ENCODE data around the gene IMMP2L. TPM values are rescaled to one million over a fixed set of nuclear protein-coding genes. Genes with fewer than 3 reads are reported as not detected.

Gene IMMP2L
- total RNA-seq, 1 experiment from 2014 or later: 8.8 TPM

- ChIA-PET POLR2A (no interaction called here), CTCF (no interaction called here)
- no peak overlapping the region for H3K4me3 ChIP-seq (ENCODE audit: low read depth in 2 of 2, low read length in 2 of 2)
- H3K4me1 ChIP-seq (ENCODE audit: control insufficient read depth, insufficient read depth, low read length): no peaks in the 10 kb centered on the region
- no peaks in the 10 kb centered on the region for H3K36me3 ChIP-seq (ENCODE audit: control insufficient read depth, insufficient read depth, low read length)
- H3K27ac ChIP-seq (ENCODE audit: low read length): no peak overlapping the region
- DNase-seq (ENCODE audit: low read depth, low spot score): no peak
- intact Hi-C loops (cut with micrococcal nuclease; ENCODE audit: unreplicated experiment): loop anchor here (10.0 kb wide), 1 partner anchor 638 kb away; no protein-coding TSS in a partner anchor
- ATAC-seq: no peak
- in situ Hi-C loops (cut with HindIII; ENCODE audit: low pct_unique_long_range_greater_than_20kb, low sequenced_read_pairs): no loop called here
- no peaks in the 10 kb centered on the region for H3K27me3 ChIP-seq (ENCODE audit: control insufficient read depth, insufficient read depth, low read length)
- TF ChIP-seq SIN3A (IDR thresholded peaks at IDR 0.05; ENCODE audit: borderline replicate concordance, insufficient read depth, low read depth, low read length): no peak
- TF ChIP-seq POLR2AphosphoS5 (IDR thresholded peaks at IDR 0.05; ENCODE audit: low read depth, low read length): no peak
- TF ChIP-seq TCF7L2 (IDR thresholded peaks at IDR 0.05; ENCODE audit: low read depth, low read length): no peak
- TF ChIP-seq, protein P1, sequence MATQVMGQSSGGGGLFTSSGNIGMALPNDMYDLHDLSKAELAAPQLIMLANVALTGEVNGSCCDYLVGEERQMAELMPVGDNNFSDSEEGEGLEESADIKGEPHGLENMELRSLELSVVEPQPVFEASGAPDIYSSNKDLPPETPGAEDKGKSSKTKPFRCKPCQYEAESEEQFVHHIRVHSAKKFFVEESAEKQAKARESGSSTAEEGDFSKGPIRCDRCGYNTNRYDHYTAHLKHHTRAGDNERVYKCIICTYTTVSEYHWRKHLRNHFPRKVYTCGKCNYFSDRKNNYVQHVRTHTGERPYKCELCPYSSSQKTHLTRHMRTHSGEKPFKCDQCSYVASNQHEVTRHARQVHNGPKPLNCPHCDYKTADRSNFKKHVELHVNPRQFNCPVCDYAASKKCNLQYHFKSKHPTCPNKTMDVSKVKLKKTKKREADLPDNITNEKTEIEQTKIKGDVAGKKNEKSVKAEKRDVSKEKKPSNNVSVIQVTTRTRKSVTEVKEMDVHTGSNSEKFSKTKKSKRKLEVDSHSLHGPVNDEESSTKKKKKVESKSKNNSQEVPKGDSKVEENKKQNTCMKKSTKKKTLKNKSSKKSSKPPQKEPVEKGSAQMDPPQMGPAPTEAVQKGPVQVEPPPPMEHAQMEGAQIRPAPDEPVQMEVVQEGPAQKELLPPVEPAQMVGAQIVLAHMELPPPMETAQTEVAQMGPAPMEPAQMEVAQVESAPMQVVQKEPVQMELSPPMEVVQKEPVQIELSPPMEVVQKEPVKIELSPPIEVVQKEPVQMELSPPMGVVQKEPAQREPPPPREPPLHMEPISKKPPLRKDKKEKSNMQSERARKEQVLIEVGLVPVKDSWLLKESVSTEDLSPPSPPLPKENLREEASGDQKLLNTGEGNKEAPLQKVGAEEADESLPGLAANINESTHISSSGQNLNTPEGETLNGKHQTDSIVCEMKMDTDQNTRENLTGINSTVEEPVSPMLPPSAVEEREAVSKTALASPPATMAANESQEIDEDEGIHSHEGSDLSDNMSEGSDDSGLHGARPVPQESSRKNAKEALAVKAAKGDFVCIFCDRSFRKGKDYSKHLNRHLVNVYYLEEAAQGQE (IDR thresholded peaks at IDR 0.05; ENCODE audit: insufficient read depth in 1 of 2, low read depth in 2 of 2, low read length in 1 of 2): no peak
- TF ChIP-seq CTCF (IDR thresholded peaks at IDR 0.05): no peak
- no peaks in the 10 kb centered on the region for H3K9me3 ChIP-seq (ENCODE audit: control insufficient read depth, insufficient read depth, low read depth, low read length)
- no TSS peak for BruUV-seq (replicated peaks)
Measured at GRCh38 chr7:111096997-111097396, 465.3 kb downstream of the IMMP2L start.

DNA sequence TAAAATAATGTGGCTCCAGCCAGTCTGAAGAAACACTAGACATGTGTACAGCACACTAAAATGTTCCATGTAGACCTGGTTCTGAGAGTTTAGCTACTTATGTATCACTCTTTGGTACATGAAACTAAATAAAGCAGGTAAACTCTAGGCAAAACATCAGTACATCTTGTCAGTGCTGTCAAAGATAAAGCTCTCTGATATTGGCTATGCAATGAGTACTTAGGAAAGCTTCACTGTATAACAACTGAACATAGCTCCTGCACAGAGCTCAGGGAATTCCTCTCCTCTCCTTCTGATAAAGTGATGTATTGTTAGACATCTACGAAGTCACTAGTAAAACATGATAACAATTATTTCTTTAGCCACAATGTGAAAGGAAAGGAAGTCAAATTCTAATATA lies 467.9 kb downstream of the IMMP2L start:
- no peak for DNase-seq (ENCODE audit: low read depth, low spot score)
- Histone ChIP-seq H3K4me1 (ENCODE audit: control insufficient read depth, insufficient read depth, low read length) (no peaks in the 10 kb centered on the region), H3K9me3 (ENCODE audit: control insufficient read depth, insufficient read depth, low read depth, low read length) (no peaks in the 10 kb centered on the region), H3K4me3 (ENCODE audit: low read depth in 2 of 2, low read length in 2 of 2) (no peak overlapping the region), H3K27ac (ENCODE audit: low read length) (no peak overlapping the region), H3K36me3 (ENCODE audit: control insufficient read depth, insufficient read depth, low read length) (no peaks in the 10 kb centered on the region), H3K27me3 (ENCODE audit: control insufficient read depth, insufficient read depth, low read length) (no peaks in the 10 kb centered on the region)
- intact Hi-C loops (cut with micrococcal nuclease; ENCODE audit: unreplicated experiment): loop anchor here (10.0 kb wide), 1 partner anchor 640 kb away; no protein-coding TSS in a partner anchor
- no peak for ATAC-seq
- ChIA-PET POLR2A (no interaction called here), CTCF (no interaction called here)
- BruUV-seq (replicated peaks): no TSS peak
- TF ChIP-seq TCF7L2 (IDR thresholded peaks at IDR 0.05; ENCODE audit: low read depth, low read length) (no peak), POLR2AphosphoS5 (IDR thresholded peaks at IDR 0.05; ENCODE audit: low read depth, low read length) (no peak), CTCF (IDR thresholded peaks at IDR 0.05) (no peak), SIN3A (IDR thresholded peaks at IDR 0.05; ENCODE audit: borderline replicate concordance, insufficient read depth, low read depth, low read length) (no peak)
- TF ChIP-seq, protein P1 (IDR thresholded peaks at IDR 0.05; ENCODE audit: insufficient read depth in 1 of 2, low read depth in 2 of 2, low read length in 1 of 2): no peak
- in situ Hi-C loops (cut with HindIII; ENCODE audit: low pct_unique_long_range_greater_than_20kb, low sequenced_read_pairs): no loop called here
